GM18870 (cell line): ENCODE results near the gene C9orf43.
A peak's percentile ranks its signal among the peaks of the same experiment; 100 is the strongest.
"Not testable (repeated sequence)": the region's sequence is repeated elsewhere in the genome, so short reads cannot be mapped to it uniquely, and the experiment has no call there.

Experiments used
- ATAC-seq: cut with Tn5 transposase; IDR thresholded peaks from one replicate; pipeline ENCODE4 v1.9.1; 2021; ENCODE audit warnings: moderate library complexity; ENCODE audit not compliant: unreplicated experiment

Gene C9orf43

GRCh38 chr9:113416149-113416721, 5.7 kb downstream of the C9orf43 start:
- ATAC-seq: peak; percentile 92

DNA sequence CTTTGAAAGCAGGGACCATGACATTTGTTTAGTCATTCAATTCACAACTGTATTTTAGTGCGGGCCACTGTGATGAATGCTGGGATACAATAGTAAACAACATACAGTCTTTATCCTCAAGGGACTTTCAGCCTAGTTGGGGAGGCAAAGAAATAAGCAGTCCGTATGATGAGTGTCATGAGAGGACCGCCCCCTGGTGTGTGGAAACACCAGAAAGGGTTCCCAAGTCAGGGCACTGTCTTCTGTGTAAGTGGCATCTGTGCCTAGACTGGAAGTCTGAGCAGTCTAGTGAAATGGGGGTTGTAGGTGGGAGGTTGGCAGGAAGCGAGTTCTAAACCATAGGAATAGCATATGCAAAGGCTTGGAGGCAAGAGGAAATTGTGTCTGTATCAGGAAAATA, 6.8 kb downstream of the C9orf43 start:
- no peak for ATAC-seq

DNA sequence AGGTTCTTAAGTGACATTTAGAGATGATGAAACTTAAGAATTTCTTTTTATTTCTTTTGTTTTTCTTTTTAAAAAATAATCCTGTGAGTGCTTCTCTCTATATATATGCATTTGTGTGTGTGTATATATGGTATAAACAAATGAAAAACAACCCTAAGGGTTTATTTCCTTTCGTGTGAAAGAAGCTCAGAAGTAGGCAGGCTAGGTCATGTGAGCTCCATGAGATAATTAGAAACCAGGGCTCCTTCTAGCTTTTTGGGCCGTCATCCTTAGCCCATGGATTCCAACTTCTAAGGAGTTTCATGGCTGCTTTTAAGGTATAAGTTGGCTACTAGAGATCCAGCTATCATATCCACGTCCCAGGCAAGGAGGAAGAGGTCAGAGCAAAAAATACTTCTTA, 11.2 kb downstream of the C9orf43 start:
- ATAC-seq: no peak

DNA sequence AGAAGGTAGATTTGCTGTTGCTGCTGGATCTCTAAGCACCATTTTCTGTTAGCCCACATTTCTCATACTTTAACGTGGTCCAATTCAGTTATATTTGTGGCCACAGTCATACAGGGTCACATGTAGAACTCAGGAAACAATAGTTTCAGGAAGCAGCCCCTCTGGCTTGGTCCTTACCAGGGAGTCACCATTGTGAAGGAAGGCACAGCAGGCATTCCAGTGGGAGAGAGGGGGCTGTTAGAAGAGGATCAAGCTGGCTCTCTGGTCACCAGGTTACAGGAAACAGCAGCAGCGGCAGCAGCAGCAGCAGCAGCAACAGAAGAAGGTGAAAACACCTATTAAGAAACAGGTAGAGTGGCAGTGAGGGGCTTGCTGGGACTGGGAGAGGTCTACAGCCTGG, 14.5 kb downstream of the C9orf43 start:
- ATAC-seq: no peak

DNA sequence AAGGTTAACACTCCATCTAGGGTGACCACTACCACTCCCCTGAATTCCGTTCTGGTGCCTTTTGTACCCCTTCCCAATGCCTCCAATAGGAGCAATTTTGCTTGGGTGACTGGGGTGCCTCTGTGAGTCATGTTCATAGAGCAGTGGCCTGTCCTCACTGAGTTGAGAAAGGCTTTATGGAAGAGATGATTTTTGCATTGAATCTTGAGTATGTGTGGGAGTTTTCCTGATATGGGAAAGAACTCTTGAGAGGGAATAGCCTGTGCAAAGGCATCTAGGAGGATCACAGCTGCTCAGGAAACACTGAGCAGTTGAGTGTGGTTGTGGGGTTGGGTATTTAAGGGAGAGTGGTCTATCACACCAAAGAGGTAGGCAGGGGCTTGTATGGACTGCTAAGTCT, 16.2 kb downstream of the C9orf43 start:
- no peak for ATAC-seq

- no peak for ATAC-seq
These were observed 17.1 kb downstream of the C9orf43 start for GRCh38 chr9:113427629-113428028.

- no peak for ATAC-seq
These were observed 17.6 kb downstream of the C9orf43 start for GRCh38 chr9:113428062-113428615.

GRCh38 chr9:113431191-113431590, 20.6 kb downstream of the C9orf43 start:
- no peak for ATAC-seq

GRCh38 chr9:113436728-113437515, 26.4 kb downstream of the C9orf43 start:
- ATAC-seq: no peak

GRCh38 chr9:113437716-113438115, 27.2 kb downstream of the C9orf43 start:
- not testable (repeated sequence) for ATAC-seq

- no peak for ATAC-seq
These were observed 34.2 kb downstream of the C9orf43 start for GRCh38 chr9:113444736-113445135.

GRCh38 chr9:113446323-113446740, 35.8 kb downstream of the C9orf43 start:
- no peak for ATAC-seq

DNA sequence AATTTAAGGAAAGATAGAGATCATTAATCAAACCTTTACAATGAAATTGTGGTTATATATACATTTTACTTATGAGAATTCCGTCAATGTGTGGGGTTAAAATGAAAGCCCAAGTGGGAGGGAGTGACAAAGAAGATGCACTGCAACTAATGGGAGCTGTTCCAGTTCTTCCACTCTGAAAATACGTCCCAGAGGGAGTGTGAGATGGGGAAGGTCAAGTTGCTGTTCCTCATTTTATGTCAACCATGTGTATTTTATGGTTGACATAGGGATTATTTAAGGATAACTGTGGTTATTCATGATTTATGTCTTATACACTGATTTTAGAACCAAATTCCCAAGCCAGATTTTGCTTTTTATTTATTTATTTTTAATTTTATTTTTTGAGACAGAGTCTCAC, 38.8 kb downstream of the C9orf43 start:
- no peak for ATAC-seq

DNA sequence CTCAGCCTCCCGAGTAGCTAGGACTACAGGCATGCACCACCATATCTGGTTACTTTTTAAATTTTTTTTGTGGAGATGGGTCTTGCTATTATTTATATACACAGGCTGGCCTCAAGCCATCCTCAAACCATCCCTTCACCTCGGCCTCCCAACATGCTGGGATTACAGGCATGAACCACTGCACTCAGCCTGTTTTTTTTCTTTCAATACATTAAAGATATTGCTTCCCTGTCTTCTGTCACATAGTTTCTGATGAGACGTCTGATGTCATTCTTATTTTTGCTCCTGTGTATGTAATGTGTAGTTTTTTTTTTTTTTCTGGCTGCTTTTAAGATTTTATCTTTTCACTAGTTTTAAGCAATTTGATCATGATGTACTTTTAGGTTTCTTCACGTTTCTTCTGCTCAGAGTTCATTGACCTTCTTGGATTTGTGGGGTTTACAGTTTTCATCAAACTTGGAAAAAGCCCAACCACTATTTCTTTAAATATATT, 41.6 kb downstream of the C9orf43 start:
- no peak for ATAC-seq

DNA sequence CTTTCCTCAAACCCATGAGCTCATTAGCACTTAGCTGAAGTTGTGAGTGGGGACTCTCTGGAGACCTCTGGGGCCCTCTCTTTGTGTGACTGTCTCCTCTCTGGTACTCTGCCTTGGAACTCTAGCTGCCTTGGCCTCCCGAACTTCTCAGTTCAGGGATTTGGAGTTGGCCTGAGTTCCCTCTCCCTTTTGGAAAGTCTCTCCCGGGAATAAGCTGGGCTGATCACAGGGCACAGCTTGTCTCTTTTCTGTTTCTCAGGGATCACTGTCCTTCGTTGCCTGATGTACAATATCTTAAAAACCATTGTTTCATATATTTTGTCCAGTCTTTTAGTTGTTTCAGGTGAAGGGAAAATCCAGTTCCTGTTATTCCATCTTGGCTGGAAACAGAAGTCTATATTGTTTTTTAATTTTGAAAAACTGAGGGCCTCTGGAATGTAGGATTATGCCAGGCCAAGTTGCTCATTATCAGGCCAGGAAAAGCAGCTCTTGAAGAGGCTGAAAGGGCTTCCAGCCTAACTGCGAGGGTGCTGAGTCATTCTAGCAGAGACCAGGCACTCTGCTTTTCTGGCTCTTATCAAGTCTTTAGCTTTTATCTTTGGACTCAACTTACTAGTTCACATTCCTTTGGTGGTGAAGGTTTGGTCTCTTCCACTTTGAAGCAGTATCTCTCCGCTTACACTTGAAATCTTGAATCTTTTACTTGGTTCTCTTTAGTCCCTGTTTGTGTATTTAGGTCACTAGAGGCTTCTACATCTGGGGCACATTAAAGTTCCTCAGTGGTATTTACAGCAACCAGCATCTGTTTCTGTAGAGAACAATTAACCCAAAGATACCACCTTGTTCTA, 44.6 kb downstream of the C9orf43 start:
- ATAC-seq: no peak

GRCh38 chr9:113456235-113456634, 45.7 kb downstream of the C9orf43 start:
- ATAC-seq: no peak

DNA sequence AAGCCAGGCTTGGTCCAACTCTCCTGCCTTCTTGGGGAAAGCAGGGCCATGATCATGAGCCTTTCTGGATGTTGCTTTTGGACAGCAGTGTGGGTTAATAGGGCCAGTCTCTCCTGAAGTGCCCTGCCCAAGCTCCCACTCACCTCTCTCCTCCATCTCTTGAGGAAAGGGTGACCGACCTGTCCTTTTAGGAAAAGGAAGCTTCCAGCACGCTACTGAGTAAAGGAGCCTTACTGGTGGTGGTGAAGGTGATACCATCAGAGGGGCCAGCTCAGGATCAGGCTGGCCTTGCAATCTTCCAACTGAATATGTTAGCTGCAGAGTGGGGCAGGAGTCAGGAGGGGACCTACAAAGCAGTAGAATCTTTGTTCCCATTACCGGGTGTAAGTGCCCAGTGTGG, 50.7 kb downstream of the C9orf43 start:
- no peak for ATAC-seq

DNA sequence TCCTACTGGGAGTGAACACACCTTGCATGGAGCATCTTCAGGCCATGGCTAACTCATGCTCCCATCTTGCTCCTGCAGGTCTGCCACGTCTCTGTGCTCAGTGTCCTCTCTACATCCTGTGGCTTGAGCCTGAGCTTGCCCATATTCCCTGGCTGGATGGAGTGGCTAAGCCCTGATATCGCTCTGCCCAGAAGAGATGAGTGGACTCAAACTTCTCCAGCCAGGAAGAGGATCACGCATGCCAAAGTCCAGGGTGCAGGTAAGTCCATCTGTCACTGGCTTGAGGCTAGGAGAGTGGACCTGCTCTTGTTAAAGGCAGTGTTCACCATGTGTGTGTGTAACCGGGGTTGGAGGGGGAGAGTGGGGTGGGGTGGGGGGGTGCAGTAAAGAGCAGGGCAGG, 51.4 kb downstream of the C9orf43 start:
- no peak for ATAC-seq

- no peak for ATAC-seq
These were observed 52.3 kb downstream of the C9orf43 start for GRCh38 chr9:113462781-113463286.

DNA sequence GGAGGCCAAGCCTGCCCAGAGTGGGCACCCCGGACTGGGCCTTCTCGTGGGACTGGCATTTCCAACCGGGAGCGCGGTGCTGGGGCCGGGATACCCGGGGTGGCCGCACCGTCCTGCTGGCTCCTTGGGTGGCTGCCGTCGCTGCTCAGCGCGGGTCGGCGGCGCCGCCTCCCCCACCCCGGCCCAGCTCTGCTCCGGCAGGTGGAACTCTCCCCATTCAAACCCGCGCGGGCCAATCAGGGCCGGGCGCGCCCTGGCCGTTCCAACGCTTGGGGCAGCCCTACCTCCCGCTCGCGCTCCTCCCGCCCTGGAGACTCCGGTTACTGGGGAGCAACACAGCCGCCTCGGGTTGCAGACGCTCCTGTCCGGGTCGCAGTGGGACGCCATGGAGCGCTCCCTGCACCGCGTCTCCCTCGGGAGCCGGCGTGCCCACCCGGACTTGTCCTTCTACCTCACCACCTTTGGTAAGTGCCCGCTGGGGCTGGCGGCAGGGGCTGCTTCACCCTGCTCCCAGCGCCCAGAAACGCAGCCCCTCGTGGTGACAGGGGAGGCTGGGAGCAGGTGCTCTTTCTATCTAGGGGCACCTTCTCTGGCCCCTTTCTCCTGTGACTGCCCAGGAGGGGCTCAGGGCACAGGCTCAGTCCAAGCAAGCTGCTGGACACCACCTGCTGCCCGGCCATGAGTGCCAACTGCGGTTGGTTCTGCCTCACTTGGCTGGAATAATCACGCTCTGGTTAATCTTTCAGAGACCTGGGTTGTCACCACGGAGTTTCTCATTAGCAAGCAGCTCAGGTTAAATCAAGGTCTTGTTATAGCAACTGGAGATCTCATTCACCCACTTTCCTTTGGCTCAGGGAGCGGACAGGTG, 53.1 kb downstream of the C9orf43 start, which contains the start of gene RGS3:
TSS of gene RGS3 (plus strand) at position 310 of the 868 bp plus-strand sequence. CDS start at position 386, 76 bp downstream.
- ATAC-seq: no peak
